K562 treated with DMSO at 1 percent for 48 hours (cell line): ENCODE measurements around the gene OR5AU1. TPM values are rescaled to one million over a fixed set of nuclear protein-coding genes. Genes with fewer than 3 reads are reported as not detected.

Experiments used
- total RNA-seq: library from RNA; unstranded; fragments of 300-600 nt; gene quantifications from 2 replicates; pipeline ENCODE4 v1.2.3, GENCODE V29; 2022; ENCODE audit warnings: low replicate concordance; ENCODE audit errors: extremely low read depth

OR5AU1 gene
- not detected in 2 replicates for total RNA-seq

DNA sequence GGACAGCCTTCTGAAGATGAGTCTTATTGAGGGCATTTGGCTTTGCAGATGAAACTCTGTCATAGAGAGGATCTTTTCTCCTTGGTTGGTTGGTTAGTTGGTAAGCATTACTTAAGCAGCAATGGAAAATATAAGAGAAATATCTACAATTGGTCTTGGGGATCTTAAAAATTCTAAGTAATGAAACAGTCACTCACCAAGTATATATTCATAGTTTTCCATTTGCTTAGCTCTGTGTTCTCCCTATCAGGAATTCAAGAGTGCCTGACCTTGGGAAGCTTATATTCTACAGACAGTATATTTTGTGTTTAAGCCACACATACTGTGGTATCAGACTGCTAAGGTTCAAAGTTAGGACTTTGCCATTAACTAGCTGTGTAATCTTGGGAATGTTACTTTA is at the start of gene OR5AU1:
Gene OR5AU1, minus strand, starts transcription at position 101 of the 400 bp plus-strand sequence. CDS start 191 bp downstream, outside the sequence.

Other genes starting within 250 kb of the OR5AU1 start
- not detected in 2 replicates for gene RNASE2, start 200.6 kb downstream of the OR5AU1 start, total RNA-seq
- not detected in 2 replicates for gene METTL17, start 166.1 kb downstream of the OR5AU1 start, total RNA-seq
- not detected in 2 replicates for gene SLC39A2, start 156.8 kb downstream of the OR5AU1 start, total RNA-seq
- gene NDRG2, start 131.0 kb downstream of the OR5AU1 start, total RNA-seq: not detected in 2 replicates
- not detected in 2 replicates for gene TPPP2, start 125.8 kb downstream of the OR5AU1 start, total RNA-seq
- not detected in 2 replicates for gene RNASE13, start 121.3 kb downstream of the OR5AU1 start, total RNA-seq
- gene RNASE7, start 113.7 kb downstream of the OR5AU1 start, total RNA-seq: not detected in 2 replicates
- gene RNASE8, start 98.2 kb downstream of the OR5AU1 start, total RNA-seq: not detected in 2 replicates
- not detected in 2 replicates for gene ARHGEF40, start 85.8 kb downstream of the OR5AU1 start, total RNA-seq
- not detected in 2 replicates for gene ZNF219, start 57.4 kb downstream of the OR5AU1 start, total RNA-seq
- gene TMEM253, start 55.0 kb downstream of the OR5AU1 start, total RNA-seq: not detected in 2 replicates
- gene HNRNPC, start 113.4 kb upstream of the OR5AU1 start, total RNA-seq: 1,103 TPM in 1 of 2 replicates, not detected in the other
- not detected in 2 replicates for gene RPGRIP1, start 124.0 kb upstream of the OR5AU1 start, total RNA-seq
- not detected in 2 replicates for gene SUPT16H, start 228.0 kb upstream of the OR5AU1 start, total RNA-seq